GM18858 (cell line): ENCODE results near the gene VSIG10.

Source experiments
- ATAC-seq: cut with Tn5 transposase; IDR thresholded peaks from one replicate; pipeline ENCODE4 v1.9.1; 2021; ENCODE audit not compliant: unreplicated experiment

The VSIG10 gene

DNA sequence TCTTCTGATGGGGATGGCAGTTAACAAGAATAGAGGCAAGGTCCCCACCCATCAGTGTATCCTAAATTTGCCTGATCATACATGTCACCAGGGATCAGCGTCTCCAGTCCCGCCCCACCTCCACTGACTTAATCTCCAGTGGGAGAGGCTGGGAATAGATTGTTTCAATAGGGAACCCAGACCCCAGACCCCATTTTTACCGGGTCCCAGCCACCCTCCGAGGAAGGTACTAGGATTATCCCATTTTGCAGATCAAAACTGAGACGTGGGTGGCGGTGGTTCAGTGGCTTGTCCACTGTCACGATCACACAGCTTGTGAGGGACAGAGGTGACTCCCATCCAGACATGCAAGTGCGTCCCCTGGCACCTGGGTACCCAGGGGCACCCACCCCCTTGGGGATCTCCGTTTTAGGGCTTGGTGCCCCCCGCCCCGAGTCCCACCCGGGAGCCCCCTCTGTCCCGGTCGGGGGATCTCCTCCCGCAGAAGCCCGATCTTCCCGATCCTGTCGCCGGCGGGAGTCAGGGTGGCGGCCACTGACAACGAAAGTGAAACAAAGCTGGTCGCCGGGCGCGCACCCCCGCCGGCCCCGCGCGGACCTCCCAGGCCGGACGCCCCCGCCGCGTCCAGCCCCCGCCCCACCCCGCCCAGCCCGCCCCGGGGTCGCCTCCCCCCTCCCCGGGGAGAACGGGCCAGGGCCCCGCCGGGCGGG lies 43.4 kb downstream of the VSIG10 start:
- ATAC-seq: no peak

DNA sequence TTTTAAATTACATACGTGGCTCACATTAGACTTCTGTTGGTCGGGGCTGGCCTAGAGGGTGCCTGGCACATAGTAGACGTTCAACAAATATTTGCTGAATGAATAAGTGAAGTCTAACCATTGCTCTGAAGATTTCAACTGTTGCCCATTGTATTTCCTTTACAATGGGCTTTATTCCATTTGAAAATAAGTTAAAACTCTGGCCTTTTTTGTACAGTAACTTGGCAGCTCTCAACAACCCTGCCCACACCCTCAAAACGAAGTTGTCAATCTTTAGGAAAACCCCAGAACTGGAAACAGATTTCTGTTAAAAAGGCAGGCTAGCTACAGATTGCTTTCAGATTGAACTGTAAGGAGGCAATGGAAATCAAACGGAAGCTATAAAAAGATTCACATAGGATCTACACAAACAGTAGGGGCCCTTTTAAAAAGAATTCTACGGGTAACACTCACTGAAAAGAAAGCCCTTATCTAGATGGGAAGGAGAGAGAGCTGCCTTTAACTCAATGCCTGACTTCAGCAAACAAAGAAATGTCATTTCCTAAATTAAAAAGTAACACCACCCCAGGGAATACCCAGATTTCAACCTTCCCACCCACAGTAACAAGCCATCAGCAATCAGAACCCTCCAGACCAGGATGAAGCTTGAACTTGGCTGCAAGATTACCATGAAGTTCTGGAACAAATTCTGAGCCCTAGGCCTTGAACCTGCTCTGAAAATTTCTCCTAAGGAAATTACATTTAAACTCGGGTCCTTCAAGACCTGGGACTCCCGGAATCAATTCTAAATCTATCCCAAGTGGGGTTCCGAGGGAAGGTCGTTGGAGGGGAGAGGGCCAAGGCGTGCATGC lies 44.2 kb downstream of the VSIG10 start:
- ATAC-seq: no peak

DNA sequence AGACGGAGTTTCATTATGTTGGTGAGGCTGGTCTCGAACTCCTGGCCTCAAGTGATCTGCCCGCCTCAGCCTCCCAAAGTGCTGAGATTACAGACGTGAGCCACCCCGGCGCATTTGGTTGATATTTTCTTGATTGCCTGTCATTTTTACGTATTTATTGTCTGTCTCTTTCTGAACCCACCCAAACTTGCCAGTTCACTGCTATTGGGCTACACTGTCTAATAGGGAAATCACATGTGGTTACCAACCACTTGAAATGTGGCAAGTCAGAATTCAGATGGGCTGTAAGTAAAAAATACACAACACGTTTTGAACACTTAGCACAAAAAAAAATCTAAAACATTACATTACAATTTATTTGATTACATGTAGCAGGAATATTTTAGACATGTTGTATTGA lies 44.9 kb downstream of the VSIG10 start:
- no peak for ATAC-seq

DNA sequence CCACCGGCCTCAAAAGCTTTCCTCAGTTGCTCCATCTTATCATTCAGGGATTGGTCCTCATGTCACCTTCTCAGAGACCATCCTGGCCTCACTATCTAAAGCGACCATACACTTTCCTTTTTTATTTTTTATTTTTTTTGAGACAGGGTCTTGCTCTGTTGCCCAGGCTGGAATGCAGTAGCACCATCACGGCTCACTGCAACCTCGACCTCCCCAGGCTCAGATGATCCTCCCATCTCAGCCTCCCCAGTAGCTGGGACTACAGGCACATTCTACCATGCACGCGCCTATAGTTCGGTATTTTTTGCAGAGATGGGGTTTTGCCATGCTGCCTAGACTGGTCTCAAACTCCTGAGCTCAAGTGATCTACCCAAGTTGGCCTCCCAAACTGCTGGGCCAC lies 45.6 kb downstream of the VSIG10 start:
- no peak for ATAC-seq

DNA sequence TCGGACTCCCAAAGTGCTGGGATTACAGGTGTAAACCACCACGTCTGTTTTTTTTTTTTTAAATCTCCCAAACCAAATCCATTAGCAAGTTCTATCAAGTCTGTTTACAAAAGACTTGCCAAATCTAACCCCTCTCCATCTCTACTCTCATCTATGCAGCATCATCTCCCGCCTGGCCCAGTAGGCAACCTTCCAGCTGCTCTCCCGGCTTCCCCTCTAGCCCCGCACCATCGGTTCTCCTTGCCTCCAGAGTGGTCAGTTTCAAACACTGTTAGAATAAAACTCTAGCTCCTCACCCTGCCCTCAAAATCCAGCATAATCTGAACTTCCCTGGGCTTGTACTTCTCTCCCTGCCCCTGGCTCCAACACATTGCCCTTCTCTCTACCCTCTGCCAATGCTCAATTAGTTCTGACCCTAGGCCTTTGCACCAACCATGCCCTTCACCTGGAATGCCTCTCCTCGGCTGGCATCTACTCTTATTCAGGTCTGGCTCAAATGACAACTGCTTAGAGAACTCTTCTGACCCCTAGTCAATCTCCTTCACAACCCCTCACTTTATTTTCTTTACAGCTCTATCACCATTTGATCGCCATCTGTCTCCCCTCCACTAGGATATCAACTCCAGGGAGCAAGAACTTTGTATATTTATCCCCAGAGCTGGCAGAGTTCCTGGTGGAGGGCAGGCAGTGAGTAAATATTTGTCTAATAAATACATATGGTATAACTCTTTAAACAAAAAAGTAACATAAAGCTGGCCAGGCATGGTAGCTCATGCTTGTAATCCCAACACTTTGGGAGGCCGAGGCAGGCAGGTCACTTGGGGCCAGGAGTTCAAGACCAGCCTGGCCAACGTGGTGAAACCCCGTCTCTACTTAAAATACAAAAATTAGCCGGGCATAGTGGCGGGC lies 47.7 kb downstream of the VSIG10 start:
- no peak for ATAC-seq

DNA sequence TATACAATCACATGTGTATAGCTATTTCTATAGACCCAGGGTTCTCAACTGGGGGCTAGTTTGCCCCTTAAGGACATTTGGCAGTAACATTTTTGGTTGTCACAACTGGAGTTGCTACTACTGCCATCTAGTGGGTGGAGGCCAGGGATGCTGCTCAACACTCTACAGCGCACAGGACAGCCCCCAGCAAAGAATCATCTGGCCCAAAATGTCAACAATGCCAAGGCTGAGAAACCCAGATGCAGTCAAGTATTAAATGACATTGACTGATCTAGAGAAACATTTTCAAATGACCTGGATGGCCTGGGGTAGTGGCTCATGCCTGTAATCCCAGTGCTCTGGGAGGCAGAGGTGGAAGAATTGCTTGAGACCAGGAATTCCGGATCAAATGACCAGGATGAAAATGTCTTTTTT lies 48.7 kb downstream of the VSIG10 start:
- no peak for ATAC-seq

DNA sequence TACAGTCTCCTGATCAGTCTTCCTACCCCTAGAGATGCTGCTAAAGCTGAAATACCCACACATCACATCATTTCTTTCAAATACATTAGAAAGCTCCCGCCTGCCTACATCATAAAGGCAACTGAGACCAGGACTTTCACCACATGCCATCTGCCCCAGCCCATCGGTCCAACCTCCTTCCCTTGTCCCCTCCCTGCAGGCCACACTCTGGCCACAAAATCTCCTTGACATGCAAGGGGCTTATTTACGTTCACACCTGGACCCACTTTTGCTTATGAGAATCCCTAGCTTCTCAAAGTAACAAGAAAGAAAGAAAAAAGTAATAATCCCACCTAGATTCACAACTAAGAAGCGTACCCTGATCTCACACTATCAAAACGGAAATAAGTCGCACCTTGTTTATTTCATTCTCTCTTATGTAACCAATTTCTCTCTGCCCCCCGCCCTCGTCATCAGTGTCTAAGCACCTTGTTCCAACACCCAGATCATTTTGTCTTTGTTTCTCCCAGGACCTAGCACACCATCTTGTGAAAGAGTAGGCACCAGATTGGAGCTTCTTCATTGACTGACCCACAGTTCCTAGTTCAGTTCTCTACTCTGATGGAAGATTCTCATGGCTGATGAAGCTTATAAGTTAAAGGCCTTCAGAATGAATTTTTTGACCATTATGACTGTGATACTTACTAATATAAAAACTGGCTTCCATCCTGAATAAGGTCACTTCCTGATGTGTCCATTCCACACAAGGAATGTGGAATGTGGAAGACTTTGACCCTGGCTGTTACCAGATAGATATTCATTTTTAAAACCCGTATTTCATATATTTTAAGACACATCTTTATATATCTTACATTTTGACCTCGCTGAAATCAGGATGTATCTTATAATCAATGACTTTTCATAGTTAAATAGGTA lies 50.5 kb downstream of the VSIG10 start:
- no peak for ATAC-seq

DNA sequence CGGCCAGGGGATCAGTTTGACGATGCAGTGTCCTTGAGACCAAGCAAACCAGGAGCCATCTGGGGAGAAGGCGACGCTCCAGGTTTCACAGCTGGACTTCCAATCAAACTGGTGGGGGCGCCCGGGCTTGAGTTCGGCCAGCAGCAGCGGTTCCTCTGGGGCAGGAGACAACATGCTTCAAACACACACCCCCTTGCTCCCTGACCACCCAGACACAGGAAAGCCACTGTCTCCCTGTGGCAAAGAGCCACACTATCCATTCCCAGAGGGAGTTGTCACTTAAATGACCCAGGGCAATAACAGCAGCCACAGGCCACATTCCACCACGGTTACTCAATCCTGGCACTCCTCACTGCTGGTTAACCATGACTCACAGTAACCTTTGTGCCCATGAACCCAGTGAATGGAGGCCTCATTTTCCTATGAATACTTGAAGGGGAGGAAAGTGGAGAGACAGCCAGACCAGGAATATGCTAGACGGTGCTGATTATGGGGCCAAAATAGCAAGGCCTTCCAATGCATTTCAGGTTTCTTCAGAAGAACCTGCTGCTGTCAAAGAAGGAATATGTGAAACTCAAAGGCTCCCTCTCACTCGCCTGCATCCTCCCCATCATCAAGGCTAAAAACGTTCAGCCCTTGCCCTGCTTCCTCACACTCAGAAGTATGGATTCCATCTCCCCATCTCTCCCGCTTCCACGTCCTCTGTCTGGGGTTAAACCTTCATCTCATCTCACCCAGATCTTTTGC lies 51.3 kb downstream of the VSIG10 start:
- ATAC-seq: no peak

DNA sequence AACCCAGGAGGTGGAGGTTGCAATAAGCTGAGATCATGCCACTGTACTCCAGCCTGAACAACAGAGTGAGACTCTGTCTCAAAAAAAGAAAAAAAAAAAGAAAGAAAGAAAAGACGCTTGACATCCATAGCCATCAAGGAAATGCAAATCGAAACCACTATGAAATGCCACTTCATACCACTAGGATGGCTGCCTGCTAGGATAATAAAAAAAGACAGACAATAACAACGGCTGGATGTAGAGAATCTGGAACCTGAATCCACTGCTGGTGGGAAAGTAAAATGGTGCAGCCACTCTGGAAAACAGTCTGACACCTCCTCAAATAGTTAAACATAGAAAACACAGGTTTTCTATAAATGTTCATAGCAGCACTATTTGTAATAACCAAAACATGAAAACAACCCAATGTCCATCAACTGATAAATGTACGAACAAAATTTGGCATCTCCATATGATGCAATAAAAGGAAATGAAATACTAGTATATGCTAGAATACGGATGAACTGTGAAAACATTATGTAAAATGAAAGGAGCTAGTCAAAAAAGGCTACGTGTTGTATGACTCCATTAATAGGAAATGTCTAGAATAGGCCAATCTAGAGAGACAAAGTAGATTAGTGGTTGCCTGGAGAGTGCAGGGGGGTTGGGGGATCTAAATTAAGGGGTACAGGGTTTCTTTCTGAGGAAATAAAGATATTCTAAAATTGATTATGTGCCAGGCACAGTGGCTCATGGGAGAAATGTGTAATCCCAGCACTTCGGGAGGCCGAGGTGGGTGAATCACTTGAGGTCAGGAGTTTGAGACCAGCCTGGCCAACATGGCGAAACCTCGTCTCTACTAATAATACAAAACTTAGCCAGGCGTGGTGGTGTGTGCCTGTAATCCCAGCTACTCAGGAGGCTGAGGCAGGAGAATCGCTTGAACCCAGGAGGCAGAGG lies 52.6 kb downstream of the VSIG10 start:
- no peak for ATAC-seq

DNA sequence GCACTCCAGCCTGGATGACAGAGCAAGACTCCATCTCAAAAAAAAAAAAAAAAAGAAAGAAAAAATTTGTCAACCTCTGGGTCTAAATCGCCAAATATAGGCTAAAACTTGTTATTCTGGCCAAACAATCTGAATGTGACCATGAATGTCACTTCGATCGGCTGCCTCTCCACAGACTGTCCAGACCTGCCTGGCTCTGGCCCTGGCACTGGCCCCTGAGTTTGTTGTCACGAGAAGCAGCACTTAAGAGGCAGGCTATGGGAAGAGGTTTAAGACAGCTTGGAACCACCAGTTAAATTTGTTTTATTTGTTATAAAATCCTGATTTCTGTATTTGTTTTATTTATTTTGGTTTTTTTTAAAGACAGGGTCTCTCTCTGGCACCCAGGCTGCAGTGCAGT lies 57.4 kb downstream of the VSIG10 start:
- ATAC-seq: no peak

DNA sequence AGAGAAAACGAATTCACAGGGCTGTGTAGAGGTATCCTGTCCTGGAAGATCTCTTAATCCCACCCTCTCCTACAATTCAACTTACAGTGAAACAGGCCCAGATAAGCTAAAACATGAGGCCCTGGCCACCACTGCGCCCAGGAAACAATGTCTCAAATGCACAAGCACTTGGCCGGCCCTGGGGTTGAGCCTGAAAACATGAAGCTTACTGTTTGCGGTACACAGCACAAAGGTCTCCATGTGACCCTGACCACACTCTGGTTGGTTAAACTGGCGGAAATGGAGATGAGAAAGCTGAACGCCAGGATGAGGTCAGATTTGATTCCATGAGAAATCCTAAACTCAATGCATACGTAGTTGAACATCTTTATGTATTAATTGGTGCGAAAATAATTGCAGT lies 59.2 kb downstream of the VSIG10 start:
- no peak for ATAC-seq

DNA sequence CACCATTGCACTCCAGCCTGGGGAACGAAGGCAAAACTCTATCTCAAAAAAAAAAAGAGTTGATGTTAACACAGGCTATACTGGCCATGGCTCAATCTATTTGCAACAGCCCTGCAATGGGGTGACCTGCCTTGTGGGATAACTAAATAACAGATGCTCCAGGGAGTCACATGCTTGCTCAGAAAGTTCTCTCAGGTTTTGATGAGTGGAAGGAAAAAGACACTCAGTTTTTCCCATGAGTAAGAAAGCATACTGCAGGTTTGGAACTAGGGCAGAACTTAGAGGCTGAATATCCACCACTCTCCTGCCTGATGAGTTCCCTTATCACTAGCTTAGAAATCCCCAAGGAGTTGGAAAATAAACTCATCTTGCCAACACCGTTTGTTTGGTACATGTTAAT lies 59.7 kb downstream of the VSIG10 start:
- no peak for ATAC-seq

DNA sequence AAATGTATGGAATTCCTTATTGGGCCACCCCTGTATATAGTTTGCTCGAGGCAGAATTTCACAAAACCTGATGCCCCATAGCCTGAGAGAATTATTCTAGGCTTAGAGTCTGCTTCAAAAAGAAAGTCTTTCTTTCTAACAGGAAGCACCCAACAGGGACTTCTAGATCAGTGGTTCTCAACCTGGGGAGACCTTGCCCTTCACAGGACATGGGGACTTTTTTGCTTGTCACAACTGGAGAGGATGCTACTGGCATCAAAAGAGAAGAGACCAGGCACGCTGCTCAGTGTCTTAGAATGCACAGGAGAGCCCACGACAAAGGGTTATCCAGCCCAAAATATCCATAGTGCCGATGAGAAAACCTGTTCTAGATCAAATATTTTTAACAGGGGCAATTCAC lies 61.7 kb downstream of the VSIG10 start:
- no peak for ATAC-seq

DNA sequence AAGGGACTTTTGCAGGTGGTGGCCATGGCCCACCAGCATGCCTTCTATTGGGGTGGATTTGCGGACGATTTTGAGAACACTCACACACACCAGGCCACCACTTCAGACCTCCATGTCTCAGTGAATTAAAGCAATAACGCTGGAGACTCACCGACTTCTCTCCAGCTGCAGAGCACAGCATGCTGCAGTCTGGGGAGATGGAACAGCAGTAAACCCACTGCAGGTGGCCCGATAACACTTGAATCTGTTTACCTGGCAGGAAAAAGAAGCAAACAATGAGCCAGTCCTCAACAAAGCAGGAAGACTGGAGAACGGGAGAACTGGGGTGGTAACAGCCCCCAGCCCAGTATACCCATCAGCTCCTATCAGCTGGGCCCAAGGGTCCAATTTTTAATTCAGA lies 65.7 kb downstream of the VSIG10 start:
- no peak for ATAC-seq

DNA sequence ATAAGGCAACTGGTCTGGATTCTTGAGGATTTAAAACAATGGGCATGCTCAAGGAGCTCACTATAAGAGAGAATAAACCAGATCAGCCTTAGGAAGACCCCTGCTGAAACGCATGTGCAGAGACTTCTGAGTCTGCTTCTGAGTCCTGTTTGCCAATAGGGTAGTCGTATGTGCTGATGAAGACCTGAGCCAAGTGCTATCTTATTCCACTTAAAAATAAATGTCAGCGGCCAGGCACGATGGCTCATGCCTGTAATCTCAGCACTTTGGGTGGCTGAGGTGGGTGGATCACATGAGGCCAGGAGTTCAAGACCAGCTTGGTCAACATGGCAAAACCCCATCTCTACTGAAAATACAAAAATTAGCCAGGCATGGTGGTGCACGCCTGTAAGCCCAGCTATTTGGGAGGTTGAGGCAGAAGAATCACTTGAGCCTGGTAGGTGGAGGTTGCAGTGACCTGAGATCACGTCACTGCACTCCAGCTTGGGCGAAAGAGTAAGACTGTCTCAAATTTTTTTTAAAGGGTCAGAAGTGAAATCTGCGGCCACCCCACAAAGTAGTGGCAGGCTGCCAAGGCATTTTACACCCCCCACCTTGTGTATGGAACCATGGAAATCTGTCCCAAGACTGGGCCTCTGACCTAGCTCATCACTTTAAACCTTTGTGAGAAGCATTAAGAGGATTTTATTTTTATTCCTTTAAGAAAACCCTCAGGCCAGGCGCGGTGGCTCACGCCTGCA lies 67.0 kb downstream of the VSIG10 start:
- ATAC-seq: no peak

DNA sequence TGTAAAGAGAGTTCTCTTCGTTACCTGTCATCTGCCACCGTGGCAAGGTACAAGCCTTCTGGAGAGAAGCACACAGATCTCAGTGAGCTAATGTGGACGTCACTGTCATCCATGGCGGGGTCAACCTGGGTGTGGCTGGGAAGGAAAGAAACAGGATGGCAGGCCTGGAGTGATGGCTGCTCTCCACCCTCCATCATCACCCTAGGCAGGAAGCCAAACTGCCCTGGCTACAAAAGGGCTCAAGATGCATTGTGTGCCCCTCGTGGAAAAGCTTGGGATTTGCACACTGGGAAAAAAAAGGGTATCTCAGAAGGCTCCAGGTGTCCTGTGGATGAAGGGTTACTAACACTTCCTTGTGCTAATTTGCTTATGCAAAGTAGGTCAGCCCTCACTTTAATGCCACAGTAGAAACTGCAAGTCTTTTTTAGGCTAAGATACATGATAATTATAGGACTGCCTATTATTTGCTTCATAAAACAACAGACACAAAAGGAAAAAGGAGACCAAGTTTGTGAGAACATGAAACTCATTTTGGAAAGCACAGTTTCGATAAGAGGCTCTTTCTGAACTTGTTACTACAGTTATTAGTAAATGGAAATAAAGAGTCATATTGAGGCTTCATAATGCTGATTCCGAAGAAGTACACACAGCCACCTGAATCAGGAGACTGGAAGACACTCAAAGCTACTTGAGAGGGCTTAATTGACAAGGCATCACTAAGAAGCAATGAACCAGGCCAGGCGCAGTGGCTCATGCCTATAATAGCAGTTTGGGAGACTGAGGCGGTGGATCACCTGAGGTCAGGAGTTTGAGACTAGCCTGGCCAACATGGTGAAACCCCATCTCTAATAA lies 68.4 kb downstream of the VSIG10 start:
- peak; percentile 83 for ATAC-seq
